NCI-H748 (cell line): Measurements from ENCODE around the gene SUCNR1.
"Not testable (repeated sequence)": the region's sequence is repeated elsewhere in the genome, so short reads cannot be mapped to it uniquely, and the experiment has no call there.

Experiments
- DNase-seq: peaks from one replicate; lab custom pipeline; 2025; ENCODE audit not compliant: unreplicated experiment; lab: John Stamatoyannopoulos, UW

The SUCNR1 gene, protein sequence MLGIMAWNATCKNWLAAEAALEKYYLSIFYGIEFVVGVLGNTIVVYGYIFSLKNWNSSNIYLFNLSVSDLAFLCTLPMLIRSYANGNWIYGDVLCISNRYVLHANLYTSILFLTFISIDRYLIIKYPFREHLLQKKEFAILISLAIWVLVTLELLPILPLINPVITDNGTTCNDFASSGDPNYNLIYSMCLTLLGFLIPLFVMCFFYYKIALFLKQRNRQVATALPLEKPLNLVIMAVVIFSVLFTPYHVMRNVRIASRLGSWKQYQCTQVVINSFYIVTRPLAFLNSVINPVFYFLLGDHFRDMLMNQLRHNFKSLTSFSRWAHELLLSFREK

DNA sequence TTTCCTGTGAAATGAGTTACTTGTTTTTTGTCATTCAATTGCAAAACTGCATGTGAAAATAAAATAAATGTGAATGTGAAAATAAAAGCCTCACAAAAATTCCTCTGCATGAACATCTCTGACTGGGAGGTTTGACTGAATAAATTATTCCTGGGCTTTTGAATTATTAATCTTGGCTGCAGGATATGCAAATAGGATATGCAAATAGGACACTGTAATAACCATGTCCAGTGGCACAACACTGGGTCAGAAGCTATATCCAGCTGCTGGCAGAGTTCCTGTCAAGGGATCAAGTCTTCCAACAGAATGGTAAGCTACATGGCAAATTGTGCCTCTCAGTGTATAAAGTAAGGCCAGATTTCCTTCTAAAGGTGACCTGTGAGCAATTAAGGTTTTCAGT is at the start of gene SUCNR1:
TSS of gene SUCNR1 (plus strand) at position 246 of the 400 bp plus-strand sequence. CDS start 6,250 bp downstream, outside the sequence.
- DNase-seq, result no peak

DNA sequence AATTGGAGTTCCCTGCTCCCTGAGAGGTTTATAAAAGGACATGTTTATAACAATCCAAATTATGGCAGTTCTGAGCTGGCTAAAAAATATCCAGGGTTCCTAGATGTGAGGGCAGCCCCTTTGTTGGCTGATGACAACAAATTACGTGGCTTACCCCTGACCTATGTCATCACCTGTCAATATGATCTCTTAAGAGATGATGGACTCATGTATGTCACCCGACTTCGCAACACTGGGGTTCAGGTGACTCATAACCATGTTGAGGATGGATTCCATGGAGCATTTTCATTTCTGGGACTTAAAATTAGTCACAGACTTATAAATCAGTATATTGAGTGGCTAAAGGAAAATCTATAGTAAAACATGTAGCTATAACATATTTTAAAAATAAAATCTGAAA is 45.6 kb upstream of the SUCNR1 start:
- DNase-seq, result no peak

DNA sequence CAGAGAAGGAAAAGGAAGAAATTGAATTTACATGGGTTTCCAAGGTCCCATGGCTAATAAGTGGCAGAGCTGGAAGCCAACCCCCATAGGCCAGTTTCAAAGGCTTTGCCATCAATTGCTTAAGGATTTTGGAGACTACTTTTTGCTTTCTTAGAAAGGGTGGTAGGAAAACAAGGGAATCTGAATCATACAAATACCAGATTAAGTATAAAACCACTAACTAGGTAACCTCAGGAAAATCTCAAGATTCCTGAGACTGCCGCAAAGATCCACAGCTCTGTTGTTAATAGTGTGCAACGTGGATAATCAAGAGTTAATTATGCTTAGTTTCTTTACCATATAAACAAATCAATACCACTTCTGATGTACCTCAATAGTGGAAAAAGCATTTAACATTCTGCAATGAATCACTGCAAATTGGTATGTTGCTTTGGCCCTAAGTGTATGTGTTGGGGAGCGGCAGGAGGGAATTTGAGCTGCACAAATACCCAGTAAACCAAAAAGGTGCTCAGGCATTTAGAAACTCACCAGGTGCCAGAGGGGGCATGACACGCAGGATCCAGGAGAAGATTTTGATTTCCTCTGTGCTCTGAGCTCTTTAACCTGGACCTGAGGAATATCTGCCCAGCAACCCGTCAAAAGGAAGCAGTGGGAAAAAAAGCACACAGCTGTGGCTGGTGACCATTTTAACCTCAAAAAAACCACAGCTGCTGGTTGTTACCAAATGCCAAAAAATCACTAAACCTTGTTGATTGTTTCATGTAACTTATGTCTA is 37.5 kb upstream of the SUCNR1 start:
- no peak for DNase-seq

DNA sequence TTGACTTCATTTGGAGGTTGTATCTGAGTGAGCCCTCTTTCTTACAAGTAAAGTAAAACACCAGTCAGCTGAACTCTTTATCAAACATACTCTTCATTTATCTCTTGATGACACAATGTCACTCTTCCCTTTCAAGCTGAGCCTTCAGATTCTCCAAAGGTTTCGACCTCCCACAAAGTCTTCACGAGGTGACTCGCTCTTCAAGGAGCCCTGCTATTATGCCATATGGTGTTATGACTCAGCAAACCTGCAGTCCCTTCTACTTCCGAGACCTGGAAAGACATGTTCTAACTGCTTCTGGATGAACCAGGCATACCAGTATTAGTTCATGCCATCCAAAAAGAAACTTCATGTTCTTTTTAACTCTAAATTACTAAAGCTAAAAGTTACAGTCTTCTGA is 36.4 kb upstream of the SUCNR1 start:
- no peak for DNase-seq

DNA sequence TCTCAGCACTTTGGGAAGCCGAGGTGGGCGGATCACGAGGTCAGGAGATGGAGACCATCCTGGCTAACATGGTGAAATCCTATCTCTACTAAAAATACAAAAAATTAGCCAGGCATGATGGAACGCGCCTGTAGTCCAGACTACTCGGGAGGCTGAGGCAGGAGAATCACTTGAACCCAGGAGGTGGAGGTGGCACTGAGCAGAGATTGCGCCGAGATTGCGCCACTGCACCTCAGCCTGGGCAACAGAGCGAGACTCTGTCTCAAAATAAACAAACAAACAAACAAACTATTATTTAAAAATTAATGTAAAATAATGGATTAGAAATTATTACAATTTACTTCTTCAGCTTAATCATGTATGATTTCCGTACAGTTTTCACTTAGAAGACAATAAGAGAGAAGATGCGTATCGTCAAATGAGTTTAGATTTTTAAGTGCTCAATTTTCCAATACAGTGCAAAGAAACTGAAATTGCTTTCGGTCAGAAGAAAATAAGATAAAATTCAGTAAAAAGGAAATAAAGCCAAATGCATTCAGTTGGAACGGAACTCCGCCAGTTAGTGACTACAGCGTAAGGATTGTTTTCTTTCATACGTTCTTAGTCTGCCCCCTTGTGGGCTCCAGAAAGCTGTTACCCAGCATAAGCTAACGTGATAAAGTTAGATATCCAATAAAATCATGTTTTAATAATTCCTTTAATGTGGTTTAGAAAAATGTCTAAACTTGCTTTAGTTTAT is 34.7 kb upstream of the SUCNR1 start:
- peak; percentile 70 for DNase-seq

DNA sequence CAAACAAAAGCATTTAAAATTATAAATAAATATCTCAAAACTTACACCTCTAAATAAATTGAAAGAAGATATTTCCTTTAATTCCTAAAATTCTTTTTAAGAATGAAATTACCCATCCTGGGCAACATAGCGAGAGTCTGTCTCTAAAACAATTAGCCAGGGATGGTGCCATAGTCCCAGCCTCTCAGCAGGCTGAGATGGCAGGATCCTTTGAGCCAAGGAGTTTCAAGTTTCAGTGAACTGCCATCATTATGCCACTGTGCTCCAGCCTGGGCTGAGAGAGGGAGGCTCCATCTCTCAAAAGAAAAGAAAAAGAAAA is 34.2 kb upstream of the SUCNR1 start:
- DNase-seq, result peak; percentile 27

DNA sequence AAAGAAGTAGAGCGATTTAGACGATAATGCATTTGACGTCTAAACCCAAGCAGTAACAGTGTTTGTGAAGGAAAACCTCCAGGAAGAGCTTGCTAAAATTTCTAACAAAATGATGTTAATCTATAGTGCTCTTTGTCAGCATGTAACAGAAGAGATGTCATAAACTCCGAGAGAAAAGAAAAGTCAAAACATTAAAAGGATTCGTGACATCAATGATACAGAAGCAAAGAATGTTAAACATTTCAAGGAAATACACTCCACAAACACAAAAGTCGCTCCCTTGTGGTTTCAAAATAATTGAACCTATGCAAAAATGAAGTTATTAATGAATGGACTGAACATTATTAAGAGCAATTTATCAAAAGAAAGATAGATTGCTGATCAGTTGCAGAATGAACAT is 31.6 kb upstream of the SUCNR1 start:
- no peak for DNase-seq

DNA sequence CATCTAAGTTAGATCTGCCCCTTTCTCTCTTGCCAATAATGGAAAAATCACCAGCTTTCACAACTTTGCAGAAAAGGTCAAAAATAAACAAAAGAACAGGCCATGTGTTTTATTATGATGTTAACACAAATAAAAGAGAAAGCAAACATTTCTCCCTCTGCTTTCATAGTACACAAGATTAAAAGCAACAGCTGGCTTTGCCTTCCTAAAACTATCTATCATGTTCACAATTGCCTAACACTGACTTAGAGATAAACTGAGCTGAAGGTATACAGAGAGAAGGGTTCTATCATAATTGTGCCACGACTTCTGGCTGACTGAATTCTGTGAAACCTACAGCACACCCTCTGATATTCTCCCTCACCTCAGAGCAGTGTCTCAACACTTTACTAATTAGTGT is 30.2 kb upstream of the SUCNR1 start:
- peak; percentile 84 for DNase-seq

DNA sequence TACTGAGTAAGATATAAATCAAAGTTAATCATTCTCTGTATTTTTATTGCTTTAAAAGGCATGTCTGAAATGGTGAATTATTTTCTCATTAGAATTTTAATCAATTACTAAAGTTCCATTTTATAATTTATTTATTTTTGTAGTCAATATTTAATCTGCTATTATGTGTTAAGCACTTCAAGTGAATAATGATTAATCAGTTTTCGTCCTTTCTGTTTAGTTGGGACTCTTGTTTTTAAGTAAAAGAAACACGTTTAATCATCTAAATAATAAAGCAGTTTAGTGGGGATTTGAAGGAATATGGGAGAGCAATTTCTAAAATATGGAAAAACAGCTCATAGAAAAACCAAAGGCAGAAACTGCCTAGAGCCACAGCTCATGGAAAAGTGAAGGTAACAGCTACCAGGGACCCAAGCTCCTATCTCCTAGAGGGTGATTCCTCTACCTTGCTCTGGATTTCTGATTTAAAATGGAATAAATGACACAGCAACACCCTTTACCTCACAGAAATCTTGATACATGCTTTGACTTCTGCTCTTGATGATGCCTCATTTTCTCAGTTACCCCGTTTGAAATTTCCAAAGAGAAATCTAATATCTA is 28.0 kb upstream of the SUCNR1 start:
- no peak for DNase-seq

DNA sequence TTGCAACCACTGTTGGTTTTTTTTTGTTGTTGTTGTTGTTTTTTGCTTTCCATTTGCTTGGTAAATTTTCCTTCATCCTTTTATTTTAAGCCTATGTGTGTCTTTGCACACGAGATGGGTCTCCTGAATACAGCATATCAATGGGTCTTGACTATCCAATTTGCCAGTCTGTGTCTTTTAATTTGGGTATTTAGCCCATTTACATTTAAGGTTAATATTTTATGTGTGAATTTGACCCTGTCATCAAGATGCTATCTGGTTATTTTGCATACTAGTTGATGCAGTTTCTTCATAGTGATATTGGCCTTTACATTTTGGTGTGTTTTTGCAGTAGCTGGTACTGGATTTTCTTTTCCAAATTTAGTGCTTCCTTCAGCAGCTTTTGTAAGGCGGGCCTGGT is 23.4 kb upstream of the SUCNR1 start:
- not testable (repeated sequence) for DNase-seq

DNA sequence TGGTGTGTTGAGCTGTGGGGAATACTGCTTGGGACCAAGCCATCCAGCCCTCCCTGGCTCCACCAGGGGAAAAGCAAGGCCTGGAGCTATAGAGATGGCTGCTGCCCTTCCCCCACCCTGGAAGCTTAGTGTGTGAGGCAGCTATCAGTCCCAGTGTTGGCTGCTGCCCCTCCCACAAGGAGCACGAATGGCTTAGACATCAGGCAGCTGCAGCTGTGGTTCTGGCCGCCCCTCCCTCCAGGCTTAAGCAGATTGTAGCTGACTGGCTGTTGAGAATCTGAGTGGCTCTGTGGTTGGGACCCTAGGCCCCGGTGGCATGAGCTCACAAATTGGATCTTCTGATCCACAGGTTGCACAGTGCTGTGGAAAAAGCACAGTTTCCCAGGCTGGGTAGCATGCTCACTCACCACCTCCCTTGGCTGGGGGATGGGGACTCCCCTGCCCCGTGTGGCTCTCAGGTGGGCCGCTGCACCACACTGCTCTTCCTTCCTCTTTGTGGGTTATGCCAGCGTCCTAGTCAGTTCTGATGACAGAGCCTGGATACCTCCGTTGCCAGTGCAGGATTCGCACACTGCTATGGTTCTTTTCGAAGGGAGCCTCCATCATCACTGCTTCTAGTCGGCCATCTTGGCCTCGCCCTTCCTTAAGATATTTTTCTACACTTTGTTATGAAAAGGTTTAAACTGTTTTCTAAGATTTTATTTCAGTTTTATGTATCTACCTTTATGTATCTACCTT is 21.2 kb upstream of the SUCNR1 start:
- DNase-seq, result no peak

DNA sequence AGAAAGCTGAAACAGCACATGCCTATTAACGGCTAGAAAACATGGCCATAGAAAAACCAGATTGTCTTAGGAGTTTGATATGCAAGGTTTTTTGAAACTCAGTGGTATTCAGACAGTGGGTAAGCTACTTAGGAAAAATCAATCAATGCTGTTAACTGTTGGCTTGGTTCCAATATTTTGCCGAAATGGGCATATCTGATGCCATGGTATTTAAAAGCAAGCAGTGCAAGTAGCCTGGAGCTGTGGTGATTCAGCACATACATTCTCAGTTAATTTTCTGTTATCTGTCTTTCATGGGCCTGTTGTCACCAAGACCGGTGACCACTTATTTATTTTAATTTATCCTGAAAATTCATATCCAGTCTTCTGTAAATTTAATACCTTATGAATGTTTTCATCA is 17.3 kb upstream of the SUCNR1 start:
- peak; percentile 21 for DNase-seq

DNA sequence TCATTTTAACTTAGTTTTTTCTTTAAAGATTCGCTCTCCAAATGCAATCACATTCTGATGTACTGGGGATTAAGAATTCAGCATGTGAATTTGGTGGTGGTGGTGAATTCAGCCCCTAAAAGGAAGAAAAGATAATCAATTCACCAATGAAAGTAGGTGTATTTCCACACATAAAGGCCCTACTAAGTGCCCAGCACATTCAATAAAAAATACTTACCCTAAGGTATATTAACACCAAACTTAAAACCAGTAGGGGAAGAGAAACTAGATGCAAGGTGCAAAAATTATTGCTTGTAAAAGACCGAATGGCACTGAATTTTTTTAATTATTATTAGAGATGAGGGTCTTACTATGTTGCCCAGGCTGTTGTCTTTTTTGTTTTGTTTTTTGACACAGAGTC is 16.8 kb upstream of the SUCNR1 start:
- DNase-seq, result no peak

DNA sequence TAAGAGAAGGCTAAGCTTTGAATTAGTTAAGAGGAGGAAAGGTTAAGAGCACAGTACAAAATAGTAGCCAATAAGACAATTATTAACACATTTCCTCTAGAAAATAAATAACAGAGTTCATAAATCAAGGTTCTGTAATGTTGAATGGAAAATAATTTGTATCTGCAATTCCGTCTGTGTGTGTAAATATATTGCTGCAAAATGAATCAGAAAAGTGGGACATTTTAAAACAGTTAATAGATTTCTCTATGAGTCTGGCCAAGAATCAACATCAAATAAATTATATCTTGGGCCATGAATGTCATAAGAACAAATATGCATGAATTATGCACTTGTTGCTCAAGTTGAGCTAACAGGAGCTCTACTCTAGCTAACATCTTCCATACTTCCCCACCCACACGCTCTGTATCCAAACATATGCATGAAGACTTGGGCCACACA is 14.2 kb upstream of the SUCNR1 start:
- no peak for DNase-seq

DNA sequence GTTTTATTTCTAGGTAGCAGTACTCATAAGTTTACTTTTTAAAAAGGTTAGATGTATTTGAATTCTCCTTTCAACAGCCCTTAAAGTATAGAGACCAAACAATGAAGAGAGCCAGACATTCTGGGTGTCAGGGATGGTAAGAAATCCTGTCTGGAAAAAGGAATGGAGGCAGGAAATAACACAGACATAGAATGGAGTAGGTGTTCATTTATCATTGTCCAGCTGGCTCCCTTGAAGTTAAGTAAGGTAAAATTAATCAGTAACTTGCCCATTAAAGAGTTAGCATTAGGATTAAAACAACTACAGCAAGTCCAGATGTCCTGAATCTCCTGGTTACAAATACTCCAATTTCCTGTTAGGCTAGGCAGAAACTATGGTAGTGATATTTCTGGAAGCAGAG is 13.5 kb upstream of the SUCNR1 start:
- DNase-seq, result no peak

DNA sequence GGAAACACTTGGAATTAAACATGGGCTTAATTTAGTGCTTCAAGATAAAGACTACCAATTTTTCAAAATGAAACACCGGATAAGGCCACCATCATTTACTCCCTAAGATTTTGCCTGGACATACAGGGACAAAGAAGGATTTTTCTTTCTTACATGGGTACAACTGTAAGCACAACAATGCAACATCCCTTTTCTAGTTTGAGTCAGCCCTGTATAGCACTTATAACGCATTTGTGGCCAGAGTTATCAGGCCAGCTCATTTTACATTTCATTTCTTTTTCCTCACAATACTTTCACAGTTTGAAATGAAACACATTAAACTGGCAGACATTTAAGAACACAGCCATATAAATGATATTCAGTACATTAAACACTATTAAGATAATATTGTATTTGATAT is 9.8 kb upstream of the SUCNR1 start:
- DNase-seq, result no peak

DNA sequence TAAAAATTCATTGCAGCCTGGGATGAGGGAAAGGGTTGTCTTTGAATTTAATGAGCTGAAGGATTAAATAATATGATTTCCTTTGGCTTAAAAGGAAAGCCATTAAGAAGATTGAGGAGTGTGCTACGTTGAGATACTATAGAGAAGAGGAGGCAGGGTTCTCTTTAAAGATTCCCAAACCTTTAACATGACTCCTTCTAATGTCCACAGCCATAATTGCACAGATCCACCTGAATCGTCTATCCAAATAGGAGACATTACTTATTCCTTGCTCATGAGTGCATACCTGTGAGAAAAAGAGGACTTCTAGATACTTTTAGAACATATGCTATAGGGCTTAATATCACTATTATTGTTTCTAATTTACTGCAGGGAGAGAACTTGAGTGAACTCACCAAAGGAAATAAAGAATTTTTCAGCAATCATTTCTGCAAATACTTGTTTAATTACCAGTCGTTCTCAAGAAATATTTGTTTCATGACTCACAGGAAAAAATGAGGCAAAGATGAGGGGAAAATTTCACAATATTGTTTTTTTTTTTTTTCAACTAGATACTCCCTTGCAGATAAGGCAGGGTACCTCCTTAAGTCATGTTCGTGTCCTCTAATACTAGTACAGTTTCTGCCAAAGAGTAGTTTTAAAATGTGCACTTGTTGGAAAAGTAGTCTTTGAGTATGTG is 8.9 kb upstream of the SUCNR1 start:
- no peak for DNase-seq

DNA sequence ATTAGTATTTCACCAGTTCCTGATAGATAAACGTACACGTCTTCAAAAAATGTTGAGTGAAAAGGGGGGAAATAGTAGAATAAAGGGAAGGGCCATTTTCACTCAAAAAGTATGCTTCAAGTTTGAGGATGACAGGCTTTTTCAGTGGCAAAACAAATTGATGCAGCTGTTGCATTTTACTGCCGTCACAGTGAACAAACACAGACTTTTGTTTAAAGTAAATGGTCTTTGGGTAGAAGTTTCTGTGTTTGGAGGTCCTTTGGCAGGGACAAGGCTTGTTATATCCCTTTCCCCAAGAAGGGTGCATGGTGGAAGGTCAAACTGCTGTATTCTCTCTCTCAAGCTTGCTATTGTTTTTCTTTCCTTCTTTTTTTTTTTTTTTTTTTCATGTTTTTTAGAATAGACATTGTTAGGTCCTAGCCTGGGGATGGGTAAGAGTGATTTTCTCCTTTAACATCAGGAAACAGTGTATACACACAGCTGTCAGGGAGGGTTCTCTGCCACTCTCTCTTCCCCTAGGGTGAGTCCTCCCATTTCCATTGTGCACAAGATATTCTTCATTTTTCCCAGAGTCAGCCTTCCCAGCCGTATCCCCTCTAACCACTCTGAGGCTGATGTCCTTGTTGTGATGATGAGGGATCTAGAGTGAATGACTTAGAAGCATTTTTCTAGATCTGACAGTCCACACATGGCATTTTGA is 6.6 kb upstream of the SUCNR1 start:
- DNase-seq, result peak; percentile 17

DNA sequence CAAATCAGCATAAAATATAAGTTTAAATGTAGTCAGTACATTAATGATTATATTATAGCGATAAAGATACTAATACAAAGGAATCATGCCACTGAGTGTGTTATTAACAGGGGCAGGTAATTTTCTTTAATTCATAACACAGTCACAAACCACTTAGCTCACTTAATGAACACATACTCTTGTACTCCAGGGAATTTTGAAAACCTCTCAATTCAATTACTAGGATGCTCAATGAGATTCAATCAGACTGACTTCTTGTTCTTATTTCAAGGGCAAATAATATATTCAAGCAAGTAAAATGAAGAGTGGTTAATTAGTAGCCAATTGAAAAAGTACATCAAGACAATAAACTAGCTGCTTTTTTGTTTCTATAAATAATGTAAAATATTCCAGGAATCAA is 5.8 kb upstream of the SUCNR1 start:
- peak; percentile 4 for DNase-seq

DNA sequence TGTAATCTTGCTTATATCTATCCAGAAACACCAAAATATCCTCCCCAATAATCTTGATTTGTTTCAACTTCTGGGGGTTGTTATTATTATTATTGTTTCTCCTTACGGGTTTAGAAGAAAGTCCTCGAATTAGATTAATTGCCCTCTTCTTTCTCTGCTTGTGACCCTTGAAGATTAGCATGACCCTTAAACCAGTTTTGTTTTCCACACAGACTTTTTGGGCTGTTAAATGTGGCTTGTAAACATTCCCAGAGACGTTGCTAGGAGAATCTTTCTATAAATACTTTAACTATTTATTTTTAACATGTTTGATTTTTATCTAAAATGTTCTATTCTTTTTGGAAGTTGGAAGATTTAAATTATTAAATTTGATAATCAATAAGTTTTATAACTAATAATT is 4.3 kb upstream of the SUCNR1 start:
- DNase-seq, result no peak
